ENCODE measurements around the gene WDR6.
A peak's percentile ranks its signal among the peaks of the same experiment; 100 is the strongest.

The WDR6 gene

DNA sequence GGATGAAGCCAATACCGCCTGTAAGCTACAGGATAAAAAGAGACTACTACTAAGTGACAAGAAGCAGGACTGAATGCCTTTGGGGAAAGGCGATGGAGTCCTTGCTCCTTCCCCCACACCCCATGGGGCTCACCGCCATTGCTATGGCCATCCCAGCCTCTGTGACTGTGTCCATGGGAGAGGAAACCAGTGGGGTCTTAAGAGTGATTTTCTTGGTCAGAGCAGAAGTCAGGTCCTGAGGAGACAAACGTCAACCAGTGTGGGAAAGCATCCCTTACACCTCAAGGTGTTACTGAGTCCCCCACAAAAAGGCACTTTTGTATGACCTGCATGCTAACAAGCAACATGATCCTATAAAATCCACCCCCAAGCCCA, 21.1 kb downstream of the WDR6 start:
- DNase-seq = no peak

DNA sequence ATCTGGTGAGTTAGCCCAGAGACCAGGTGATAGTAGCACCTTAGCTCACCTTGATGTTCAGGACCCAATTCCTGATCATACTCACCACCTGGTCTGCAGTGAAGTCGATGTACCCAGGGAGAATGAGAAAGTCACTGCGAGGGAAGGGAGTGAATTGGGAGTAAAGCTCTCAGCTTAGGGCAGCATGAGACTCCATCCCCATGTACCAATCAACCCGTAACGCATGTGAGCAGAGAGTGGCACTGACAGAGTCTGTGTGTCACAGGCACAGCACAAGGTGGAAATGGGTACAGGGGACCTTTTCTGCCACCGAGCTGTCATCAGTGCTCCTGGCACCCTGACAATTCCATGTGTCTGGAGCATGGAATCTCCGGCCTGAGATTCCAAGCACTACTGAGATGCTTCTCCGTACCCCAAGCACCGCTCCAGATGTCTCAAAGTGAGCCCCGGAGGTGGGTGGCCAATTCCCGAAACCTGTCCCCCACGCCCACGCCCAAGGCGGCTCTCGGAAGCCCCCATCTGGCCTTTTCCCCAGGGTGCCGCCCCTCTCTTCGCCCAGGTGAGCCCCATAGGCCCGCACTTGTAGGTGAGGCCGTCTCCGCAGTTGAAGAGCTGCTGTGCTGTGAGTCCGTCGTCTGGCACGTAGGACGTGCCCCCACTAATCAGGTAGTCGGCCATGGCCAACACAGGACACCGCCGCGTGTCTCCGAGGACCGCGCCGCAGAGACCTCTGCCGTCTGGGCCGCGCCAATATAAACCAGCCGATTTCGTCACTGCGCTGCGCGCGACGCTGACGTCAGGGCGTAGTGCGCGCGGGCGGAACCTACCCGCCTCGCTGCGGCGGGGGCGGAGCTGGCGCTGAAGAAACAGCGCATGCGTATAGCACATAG, 21.7 kb downstream of the WDR6 start, which contains the start of gene IMPDH2:
Gene IMPDH2, minus strand, starts transcription at position 726 of the 890 bp plus-strand sequence. Its CDS starts 48 bp downstream, at position 678.
- DNase-seq = peak; percentile 94

DNA sequence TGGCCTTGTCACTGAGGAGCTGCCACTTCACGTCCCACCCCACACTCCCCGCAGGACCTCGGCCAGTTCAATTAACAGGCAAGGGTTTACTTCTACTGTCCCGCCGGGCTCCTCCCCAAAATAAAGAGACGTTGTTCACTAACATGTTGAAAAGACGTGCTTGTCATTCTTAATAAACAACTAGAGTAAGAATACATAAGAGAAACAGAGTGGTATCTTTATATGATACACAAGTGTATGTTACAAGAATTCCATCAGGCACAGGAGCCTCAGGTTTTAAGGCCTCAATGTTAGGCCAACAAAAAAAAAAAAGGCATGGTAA, 22.3 kb downstream of the WDR6 start:
- DNase-seq = no peak

DNA sequence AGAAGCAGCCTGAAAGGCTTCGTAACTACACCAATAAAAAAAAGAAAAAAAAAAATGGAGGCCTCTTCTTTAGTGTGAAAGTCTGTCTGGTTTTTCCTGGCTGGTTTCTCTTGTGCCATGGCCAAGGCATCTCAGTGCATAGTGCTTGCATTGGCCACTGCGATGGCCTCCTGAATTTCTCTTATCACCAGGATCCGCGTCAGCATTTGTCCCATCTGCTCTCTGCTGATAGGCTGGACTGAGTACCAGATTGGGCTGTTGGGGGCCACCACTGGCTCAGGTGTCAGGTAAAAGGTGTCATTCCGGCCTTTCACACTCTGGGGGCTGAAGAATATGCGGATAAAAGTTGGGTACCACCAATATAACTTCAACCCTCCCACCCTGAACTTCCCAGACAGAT, 23.1 kb downstream of the WDR6 start:
- DNase-seq = no peak

DNA sequence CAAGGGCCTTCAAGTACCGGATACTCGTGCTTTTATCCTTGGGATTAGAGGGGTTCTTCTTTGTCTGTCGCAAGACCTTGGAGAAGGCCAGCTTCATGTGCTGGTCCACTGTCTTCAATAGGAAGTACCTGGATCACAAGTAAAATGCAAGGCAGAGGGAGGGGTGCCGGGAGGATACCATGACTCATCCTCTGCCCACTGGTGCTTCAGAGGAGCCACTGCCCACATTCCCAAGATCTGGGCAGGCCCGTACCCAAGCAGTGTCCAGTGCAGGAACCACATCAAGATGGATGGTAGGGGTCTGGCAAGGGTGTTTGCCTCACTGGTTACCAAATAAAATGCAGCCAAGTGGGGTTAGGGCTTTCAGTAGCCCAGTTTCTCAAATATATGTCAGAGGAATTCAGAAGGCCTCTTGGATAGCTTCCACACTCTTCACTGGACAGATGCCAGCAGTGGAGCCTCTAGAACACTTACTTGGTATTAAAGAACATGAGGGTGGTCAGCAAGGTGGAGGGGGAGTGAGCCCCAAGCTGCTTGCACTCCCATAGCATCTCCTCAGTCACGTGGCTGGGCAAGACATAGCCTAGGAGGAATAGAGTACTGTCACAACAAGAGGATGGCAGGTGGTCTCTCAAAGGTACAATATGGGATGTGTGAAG, 25.6 kb downstream of the WDR6 start:
- no peak for DNase-seq

DNA sequence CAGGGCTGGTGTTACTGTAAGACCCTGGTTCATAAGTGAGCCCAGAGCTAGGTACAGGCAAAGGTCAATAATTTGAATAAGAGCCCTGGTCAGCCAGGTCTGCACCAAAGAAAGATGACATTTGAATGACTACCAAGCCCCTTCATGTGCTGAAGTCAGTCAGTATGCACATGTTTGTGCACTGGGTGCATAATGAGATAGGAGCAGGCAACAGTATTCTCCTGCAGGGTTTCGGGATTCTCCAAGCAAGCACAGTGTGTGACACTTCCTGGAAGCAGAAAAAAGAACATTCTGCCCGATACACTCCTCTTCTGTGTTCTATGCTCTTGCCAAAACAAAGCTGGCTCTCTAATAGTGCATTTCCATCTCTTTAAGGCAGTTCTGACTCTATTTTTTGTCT, 27.5 kb downstream of the WDR6 start:
- DNase-seq = no peak

DNA sequence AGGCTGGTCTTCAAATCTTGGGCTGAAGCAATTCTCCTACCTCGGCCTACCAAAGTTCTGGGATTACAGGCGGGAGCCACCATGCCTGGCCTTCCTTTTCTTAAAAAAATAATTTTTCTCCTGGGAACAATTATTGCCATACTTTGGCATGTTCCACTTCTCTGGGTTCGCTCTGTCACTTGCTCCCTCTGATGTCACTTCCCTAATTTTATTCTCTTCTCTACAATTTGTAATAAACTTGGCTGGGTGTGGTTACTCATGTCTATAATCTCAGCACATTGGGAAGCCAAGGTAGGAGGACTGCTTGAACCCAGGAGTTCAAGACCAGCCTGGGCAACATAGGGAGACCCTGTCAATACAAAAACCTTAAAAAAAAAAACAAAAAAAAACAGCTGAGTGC, 28.1 kb downstream of the WDR6 start:
- no peak for DNase-seq

DNA sequence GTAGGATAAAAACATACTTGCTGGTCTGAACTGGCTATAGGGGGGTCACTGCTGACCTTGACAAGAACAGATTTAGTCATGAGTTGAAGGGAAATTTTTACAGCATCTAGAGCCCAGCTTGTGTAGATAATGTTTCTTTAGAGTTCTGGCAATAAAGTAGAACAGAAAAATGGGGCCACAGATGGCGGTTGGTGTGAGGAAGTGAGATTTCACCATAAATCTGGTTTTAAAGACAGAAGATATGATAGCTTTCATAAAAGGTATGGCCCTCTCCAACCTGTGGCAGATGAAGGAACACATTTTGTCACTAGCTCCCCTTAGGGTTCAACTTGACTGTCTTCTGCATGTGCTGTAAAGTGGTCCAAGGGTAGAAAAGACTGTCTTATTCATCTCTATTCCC, 46.4 kb downstream of the WDR6 start:
- no peak for DNase-seq

DNA sequence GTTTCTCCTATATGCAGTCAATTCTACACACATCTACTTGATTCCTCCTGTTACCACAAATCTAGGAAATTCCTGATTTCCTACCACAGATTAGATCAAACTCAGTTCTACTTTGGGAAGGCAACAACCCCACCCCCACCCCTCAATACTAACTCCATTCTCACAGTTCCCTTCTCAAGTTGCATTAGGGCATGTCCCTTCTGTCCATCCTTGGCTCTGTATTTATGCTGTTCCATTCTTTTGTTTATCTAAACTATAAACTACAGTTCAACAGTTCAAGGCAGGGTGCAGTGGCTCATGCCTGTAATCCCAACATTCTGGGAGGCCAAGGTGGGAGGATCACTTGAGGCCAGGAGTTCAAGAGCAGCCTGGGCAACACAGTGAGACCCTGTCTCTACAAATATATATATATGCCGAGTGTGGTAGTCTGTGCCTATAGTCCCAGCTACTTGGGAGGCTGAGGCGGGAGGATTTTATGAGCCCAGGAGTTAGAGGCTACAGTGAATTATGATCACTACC, 47.2 kb downstream of the WDR6 start:
- no peak for DNase-seq

DNA sequence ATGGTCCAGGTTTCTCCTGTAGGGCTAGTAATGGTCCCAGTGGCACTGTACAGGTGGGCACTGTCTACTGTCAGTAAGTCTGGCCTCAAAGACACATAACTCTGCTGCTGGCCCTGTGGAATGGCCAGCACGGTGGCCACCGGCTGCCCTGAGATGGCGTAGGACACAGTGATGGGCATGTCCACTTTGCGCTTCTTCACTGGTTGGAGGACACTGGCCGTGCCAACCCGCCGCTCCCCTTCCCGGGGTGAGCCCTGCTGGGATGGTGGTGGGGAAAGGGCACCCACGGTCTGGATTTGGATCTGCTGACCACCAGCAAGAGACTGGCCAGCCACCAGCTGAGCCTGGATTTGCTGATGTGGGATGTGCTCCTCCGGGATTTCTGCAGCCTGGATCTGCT, 50.1 kb downstream of the WDR6 start:
- no peak for DNase-seq

DNA sequence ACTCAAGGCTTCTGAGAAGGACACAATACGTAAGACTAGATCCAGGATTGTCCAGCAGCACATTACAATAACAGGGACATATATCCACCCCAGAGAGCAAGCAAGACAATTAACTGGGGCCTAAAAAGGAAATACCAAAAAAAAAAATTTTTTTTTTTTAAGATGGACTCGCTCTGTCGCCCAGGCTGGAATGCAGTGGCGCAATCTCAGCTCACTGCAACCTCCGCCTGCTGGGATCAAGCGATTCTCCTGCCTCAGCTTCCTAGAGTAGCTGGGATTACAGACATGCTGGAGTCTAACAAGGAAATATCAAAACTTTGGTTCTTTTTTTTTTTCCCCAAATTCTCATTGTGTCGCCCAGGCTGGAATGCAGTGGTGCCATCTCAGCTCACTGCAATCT, 50.8 kb downstream of the WDR6 start:
- DNase-seq = no peak

Data from left hindlimb (tissue), 1 donor.